Osteoblast (primary cell): ENCODE measurements around the gene GAL. TPM values are rescaled to one million over a fixed set of nuclear protein-coding genes. Genes with fewer than 3 reads are reported as not detected.

Source experiments
- DNase-seq: peaks from one replicate; pipeline ENCODE4 v3.0.0; 2011; ENCODE audit warnings: low spot score, mixed read lengths; ENCODE audit not compliant: insufficient read length; ENCODE audit errors: missing footprints
- H2AFZ ChIP-seq: 2 replicates; pipeline ENCODE4 v1.6.0; 2011; ENCODE audit warnings: mild to moderate bottlenecking, low read length
- H3K27ac ChIP-seq: 2 replicates; pipeline ENCODE4 v1.5.1; 2011; ENCODE audit warnings: mild to moderate bottlenecking, low read depth, low read length, moderate library complexity
- H3K27me3 ChIP-seq: 2 replicates; pipeline ENCODE4 v1.6.0; 2012; ENCODE audit warnings: mild to moderate bottlenecking, control low read depth, inconsistent platforms, low read length, moderate library complexity; ENCODE audit not compliant: insufficient read depth
- H3K36me3 ChIP-seq: 2 replicates; pipeline ENCODE4 v1.5.1; 2011; ENCODE audit warnings: mild to moderate bottlenecking, low read length, control low read depth, moderate library complexity; ENCODE audit not compliant: insufficient read depth
- H3K4me1 ChIP-seq: 2 replicates; pipeline ENCODE4 v1.5.1; 2011; ENCODE audit warnings: mild to moderate bottlenecking, low read length, control low read depth, moderate library complexity; ENCODE audit not compliant: insufficient read depth
- H3K4me2 ChIP-seq: 2 replicates; pipeline ENCODE4 v1.6.0; 2011; ENCODE audit warnings: mild to moderate bottlenecking, low read length; ENCODE audit not compliant: insufficient read depth
- H3K4me3 ChIP-seq: fragments of 200-600 bp; sonication (generic); 3 replicates; pipeline ENCODE4 v1.5.1; 2012; ENCODE audit warnings: mild to moderate bottlenecking, low read length, inconsistent platforms; ENCODE audit not compliant: insufficient read depth
- H3K79me2 ChIP-seq: 2 replicates; pipeline ENCODE4 v1.6.0; 2012; ENCODE audit warnings: mild to moderate bottlenecking, low read length, control low read depth, inconsistent platforms; ENCODE audit not compliant: insufficient read depth
- H3K9me3 ChIP-seq: 2 replicates; pipeline ENCODE4 v1.5.1; 2011; ENCODE audit warnings: low read depth, low read length, control low read depth
- H4K20me1 ChIP-seq: 2 replicates; pipeline ENCODE4 v1.6.0; 2012; ENCODE audit warnings: mild to moderate bottlenecking, low read length, control low read depth; ENCODE audit not compliant: insufficient read depth
- CTCF ChIP-seq: IDR thresholded peaks from 2 replicates; pipeline ENCODE4 v1.5.1; 2011; ENCODE audit warnings: mild to moderate bottlenecking, low read depth, low read length, moderate library complexity; ENCODE audit errors: extremely low read depth
- total RNA-seq: library from RNA; depleted of rRNA; stranded (reverse); fragments of >200 nt; gene quantifications from 2 replicates; pipeline ENCODE4 v1.2.3, GENCODE V29; 2012

GAL gene
- total RNA-seq, 1 donor: not detected

DNA sequence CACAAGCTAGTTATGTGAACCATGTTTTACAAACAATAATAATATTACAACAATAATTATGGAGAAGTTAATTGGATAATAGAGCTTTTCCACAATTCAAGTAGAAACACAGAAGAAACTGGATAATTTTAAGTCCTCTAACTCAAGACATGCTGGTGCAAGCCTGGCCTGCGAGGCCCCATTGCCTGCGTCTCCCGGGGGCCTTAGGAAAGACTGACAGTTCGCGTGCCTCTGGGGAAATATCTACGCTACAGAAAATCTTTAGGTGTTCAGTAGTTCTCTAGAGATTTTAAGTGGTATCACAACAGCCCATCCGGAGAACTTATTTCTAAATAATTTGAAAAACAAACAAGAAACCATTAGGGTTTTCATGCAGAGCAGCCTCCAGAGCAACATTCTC, 23.2 kb downstream of the GAL start:
- no peaks in the 10 kb centered on the region for H3K36me3 ChIP-seq
- H3K27ac ChIP-seq: no peak overlapping the region
- no peaks in the 10 kb centered on the region for H3K4me1 ChIP-seq
- H2AFZ ChIP-seq: no peak overlapping the region
- H3K79me2 ChIP-seq: no peaks in the 10 kb centered on the region
- H3K27me3 ChIP-seq: peaks cover 63% of the 10 kb centered on the region
- no peak overlapping the region for H3K4me2 ChIP-seq
- no peak for DNase-seq
- no peaks in the 10 kb centered on the region for H4K20me1 ChIP-seq
- no peak for TF ChIP-seq CTCF
- H3K9me3 ChIP-seq: no peaks in the 10 kb centered on the region
- no peak overlapping the region for H3K4me3 ChIP-seq

GRCh38 chr11:68709062-68709461, 24.7 kb downstream of the GAL start:
- Histone ChIP-seq H3K4me1 (no peaks in the 10 kb centered on the region), H3K27me3 (peaks cover 66% of the 10 kb centered on the region), H3K4me2 (no peak overlapping the region), H2AFZ (no peak overlapping the region), H3K4me3 (no peak overlapping the region), H3K27ac (no peak overlapping the region), H4K20me1 (no peaks in the 10 kb centered on the region), H3K36me3 (no peaks in the 10 kb centered on the region), H3K9me3 (no peaks in the 10 kb centered on the region), H3K79me2 (no peaks in the 10 kb centered on the region)
- no peak for TF ChIP-seq CTCF
- DNase-seq: no peak

GRCh38 chr11:68710409-68710808, 26.1 kb downstream of the GAL start:
- DNase-seq: no peak
- Histone ChIP-seq H2AFZ (no peak overlapping the region), H3K4me2 (no peak overlapping the region), H3K27ac (no peak overlapping the region), H3K36me3 (no peaks in the 10 kb centered on the region), H3K9me3 (no peaks in the 10 kb centered on the region), H3K27me3 (peaks cover 65% of the 10 kb centered on the region), H4K20me1 (no peaks in the 10 kb centered on the region), H3K79me2 (no peaks in the 10 kb centered on the region), H3K4me3 (no peak overlapping the region), H3K4me1 (no peaks in the 10 kb centered on the region)
- no peak for TF ChIP-seq CTCF

- H3K79me2 ChIP-seq: no peaks in the 10 kb centered on the region
- no peak overlapping the region for H2AFZ ChIP-seq
- H3K27ac ChIP-seq: no peak overlapping the region
- TF ChIP-seq CTCF: no peak
- H3K4me2 ChIP-seq: no peak overlapping the region
- H3K4me1 ChIP-seq: no peaks in the 10 kb centered on the region
- H3K4me3 ChIP-seq: no peak overlapping the region
- no peak for DNase-seq
- H3K27me3 ChIP-seq: peaks cover 70% of the 10 kb centered on the region
- H4K20me1 ChIP-seq: no peaks in the 10 kb centered on the region
- H3K36me3 ChIP-seq: no peaks in the 10 kb centered on the region
- no peaks in the 10 kb centered on the region for H3K9me3 ChIP-seq
Observed at GRCh38 chr11:68711114-68711513, 26.8 kb downstream of the GAL start.
